ENCODE data around the gene CLASRP. TPM values are rescaled to one million over a fixed set of nuclear protein-coding genes. Genes with fewer than 3 reads are reported as not detected.

Gene CLASRP
- polyA plus RNA-seq, 1 donor (not counting 4 experiments of a cell fraction or from before 2014, with no cell fraction given): 21.4 TPM

DNA sequence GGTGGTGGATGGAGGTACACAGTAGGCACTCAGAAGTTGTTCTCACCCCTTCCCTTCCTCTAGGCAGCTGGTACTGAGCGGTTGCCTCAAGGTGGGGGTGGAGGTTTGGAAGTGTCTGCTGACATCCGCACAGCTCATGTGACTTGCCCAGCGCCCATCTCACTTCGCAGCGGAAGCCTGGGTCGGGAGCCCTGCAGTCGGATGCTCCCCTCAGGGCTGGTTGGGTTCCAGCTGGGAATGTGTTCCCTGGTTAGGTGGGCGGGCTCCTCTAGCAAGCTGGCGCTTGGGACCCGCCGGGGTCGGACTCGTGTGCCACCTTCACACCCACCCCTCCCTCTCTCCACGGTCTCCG is 64.3 kb downstream of the CLASRP start:
- H3K4me1 ChIP-seq (ENCODE audit: control insufficient read depth, extremely low read depth, insufficient read depth, low read length): peaks cover 25% of the 10 kb centered on the region
- no peak for FAIRE-seq

DNA sequence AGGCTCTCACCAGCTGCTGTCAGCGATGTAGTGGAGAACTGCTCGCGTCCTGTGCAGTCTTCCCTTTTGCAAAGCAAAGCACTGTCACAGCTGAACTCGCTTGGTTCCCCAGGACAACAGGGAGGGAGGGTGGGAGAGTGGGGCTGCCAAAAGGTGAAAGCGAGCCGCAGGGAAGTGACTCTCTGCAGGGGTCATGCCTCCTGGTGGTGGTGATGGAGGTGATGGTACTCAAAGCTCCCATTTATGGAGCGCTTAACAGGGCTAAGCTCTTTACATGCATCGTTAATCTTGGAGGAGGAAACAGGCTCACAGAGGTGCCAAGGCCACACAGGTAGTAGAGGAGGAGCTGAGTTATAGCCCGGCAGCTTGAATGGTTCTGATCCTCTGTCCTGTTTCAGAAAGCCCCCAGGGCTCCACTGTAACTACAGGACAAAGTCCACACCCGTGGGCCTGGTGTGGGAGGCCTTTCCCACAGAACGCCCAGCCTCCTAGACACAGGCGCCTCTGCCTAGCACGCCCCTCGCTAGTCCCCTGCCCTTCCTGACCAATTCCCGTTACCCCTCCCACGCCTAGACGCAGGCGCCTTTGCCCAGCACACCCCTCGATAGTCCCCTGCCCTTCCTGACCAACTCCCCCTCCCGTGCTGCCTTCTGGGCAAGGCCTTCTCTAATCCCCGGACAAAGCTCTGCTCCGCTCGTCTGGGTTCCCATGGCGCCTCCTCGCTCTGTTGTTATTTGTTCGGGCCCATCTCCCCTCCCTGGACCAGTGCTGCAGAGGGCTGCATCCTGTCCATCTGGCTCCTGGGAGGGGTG is 64.9 kb downstream of the CLASRP start:
- H3K9me1 ChIP-seq (ENCODE audit: control insufficient read depth, extremely low read depth, insufficient read depth, low read length): peaks cover 6% of the 10 kb centered on the region
- no peak for DNase-seq (ENCODE audit: low read depth, low spot score)
- peaks cover 18% of the 10 kb centered on the region for H4K20me1 ChIP-seq (ENCODE audit: control insufficient read depth, extremely low read depth, insufficient read depth, low read length)
- H3K27me3 ChIP-seq (ENCODE audit: control insufficient read depth, extremely low read depth, insufficient read depth, low read length): no peaks in the 10 kb centered on the region
- dilution Hi-C loops (cut with MboI; ENCODE audit: extremely low pct_ligation_motif_present, low sequenced_read_pairs): no loop called here
- no peak for TF ChIP-seq EZH2 (IDR thresholded peaks at IDR 0.05; ENCODE audit: low read length)
- TF ChIP-seq, protein P1, sequence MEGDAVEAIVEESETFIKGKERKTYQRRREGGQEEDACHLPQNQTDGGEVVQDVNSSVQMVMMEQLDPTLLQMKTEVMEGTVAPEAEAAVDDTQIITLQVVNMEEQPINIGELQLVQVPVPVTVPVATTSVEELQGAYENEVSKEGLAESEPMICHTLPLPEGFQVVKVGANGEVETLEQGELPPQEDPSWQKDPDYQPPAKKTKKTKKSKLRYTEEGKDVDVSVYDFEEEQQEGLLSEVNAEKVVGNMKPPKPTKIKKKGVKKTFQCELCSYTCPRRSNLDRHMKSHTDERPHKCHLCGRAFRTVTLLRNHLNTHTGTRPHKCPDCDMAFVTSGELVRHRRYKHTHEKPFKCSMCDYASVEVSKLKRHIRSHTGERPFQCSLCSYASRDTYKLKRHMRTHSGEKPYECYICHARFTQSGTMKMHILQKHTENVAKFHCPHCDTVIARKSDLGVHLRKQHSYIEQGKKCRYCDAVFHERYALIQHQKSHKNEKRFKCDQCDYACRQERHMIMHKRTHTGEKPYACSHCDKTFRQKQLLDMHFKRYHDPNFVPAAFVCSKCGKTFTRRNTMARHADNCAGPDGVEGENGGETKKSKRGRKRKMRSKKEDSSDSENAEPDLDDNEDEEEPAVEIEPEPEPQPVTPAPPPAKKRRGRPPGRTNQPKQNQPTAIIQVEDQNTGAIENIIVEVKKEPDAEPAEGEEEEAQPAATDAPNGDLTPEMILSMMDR (optimal IDR thresholded peaks at IDR 0.05 in 1 of 3, IDR thresholded peaks at IDR 0.05 in 1 of 3, conservative IDR thresholded peaks at IDR 0.05 in 1 of 3; ENCODE audit: extremely low read depth in 1 of 3, insufficient read depth in 2 of 3, low read length in 3 of 3): no peak
- no peak overlapping the region for H3K27ac ChIP-seq (ENCODE audit: control insufficient read depth, insufficient read depth, low read length)
- no peak for FAIRE-seq
- peaks cover 20% of the 10 kb centered on the region for H3K4me1 ChIP-seq (ENCODE audit: control insufficient read depth, extremely low read depth, insufficient read depth, low read length)
- no peak overlapping the region for H3K4me3 ChIP-seq (ENCODE audit: control insufficient read depth in 2 of 3, extremely low read depth in 1 of 3, insufficient read depth in 2 of 3, low read depth in 1 of 3, low read length in 3 of 3)
- peaks cover 2% of the 10 kb centered on the region in 2 experiments for H3K36me3 ChIP-seq (ENCODE audit: control insufficient read depth in 2 of 2, extremely low read depth in 1 of 2, insufficient read depth in 2 of 2, low read length in 2 of 2)
- H2AFZ ChIP-seq (ENCODE audit: control insufficient read depth, low read length): no peak overlapping the region
- peaks cover 86% of the 10 kb centered on the region for H3K79me2 ChIP-seq (ENCODE audit: control insufficient read depth, insufficient read depth, low read length)
- no peaks in the 10 kb centered on the region for H3K9me3 ChIP-seq (ENCODE audit: control insufficient read depth, low read depth, low read length)
- no peak overlapping the region for H3K4me2 ChIP-seq (ENCODE audit: control insufficient read depth, extremely low read depth, insufficient read depth, low read depth, low read length)
- H3K9ac ChIP-seq (ENCODE audit: control insufficient read depth, extremely low read depth, insufficient read depth, low read length): no peak overlapping the region

More for the DNA sequence above, 64.3 kb downstream of the CLASRP start:
- dilution Hi-C loops (cut with MboI; ENCODE audit: extremely low pct_ligation_motif_present, low sequenced_read_pairs): no loop called here
- peaks cover 22% of the 10 kb centered on the region for H4K20me1 ChIP-seq (ENCODE audit: control insufficient read depth, extremely low read depth, insufficient read depth, low read length)
- no peak overlapping the region for H3K4me3 ChIP-seq (ENCODE audit: control insufficient read depth in 2 of 3, extremely low read depth in 1 of 3, insufficient read depth in 2 of 3, low read depth in 1 of 3, low read length in 3 of 3)
- TF ChIP-seq, protein P1 (optimal IDR thresholded peaks at IDR 0.05 in 1 of 3, IDR thresholded peaks at IDR 0.05 in 1 of 3, conservative IDR thresholded peaks at IDR 0.05 in 1 of 3; ENCODE audit: extremely low read depth in 1 of 3, insufficient read depth in 2 of 3, low read length in 3 of 3): no peak
- TF ChIP-seq EZH2 (IDR thresholded peaks at IDR 0.05; ENCODE audit: low read length): no peak
- no peak overlapping the region for H3K27ac ChIP-seq (ENCODE audit: control insufficient read depth, insufficient read depth, low read length)
- H3K36me3 ChIP-seq (ENCODE audit: control insufficient read depth in 2 of 2, extremely low read depth in 1 of 2, insufficient read depth in 2 of 2, low read length in 2 of 2): peaks cover 2% of the 10 kb centered on the region in 2 experiments
- DNase-seq (ENCODE audit: low read depth, low spot score): no peak
- H3K4me2 ChIP-seq (ENCODE audit: control insufficient read depth, extremely low read depth, insufficient read depth, low read depth, low read length): no peak overlapping the region
- no peaks in the 10 kb centered on the region for H3K27me3 ChIP-seq (ENCODE audit: control insufficient read depth, extremely low read depth, insufficient read depth, low read length)
- peaks cover 89% of the 10 kb centered on the region for H3K79me2 ChIP-seq (ENCODE audit: control insufficient read depth, insufficient read depth, low read length)
- peaks cover 6% of the 10 kb centered on the region for H3K9me1 ChIP-seq (ENCODE audit: control insufficient read depth, extremely low read depth, insufficient read depth, low read length)
- no peaks in the 10 kb centered on the region for H3K9me3 ChIP-seq (ENCODE audit: control insufficient read depth, low read depth, low read length)
- H2AFZ ChIP-seq (ENCODE audit: control insufficient read depth, low read length): no peak overlapping the region
- no peak overlapping the region for H3K9ac ChIP-seq (ENCODE audit: control insufficient read depth, extremely low read depth, insufficient read depth, low read length)
